ENCODE measurements around the gene YEATS2. TPM values are rescaled to one million over a fixed set of nuclear protein-coding genes. Genes with fewer than 3 reads are reported as not detected.
A peak's percentile ranks its signal among the peaks of the same experiment; 100 is the strongest.
"Not testable (repeated sequence)": the region's sequence is repeated elsewhere in the genome, so short reads cannot be mapped to it uniquely, and the experiment has no call there.

YEATS2 gene
- total RNA-seq, 1 experiment from 2014 or later = 33.8 TPM

GRCh38 chr3:183740154-183740553 lies 42.6 kb downstream of the YEATS2 start:
- CTCF ChIA-PET = not testable (repeated sequence)

DNA sequence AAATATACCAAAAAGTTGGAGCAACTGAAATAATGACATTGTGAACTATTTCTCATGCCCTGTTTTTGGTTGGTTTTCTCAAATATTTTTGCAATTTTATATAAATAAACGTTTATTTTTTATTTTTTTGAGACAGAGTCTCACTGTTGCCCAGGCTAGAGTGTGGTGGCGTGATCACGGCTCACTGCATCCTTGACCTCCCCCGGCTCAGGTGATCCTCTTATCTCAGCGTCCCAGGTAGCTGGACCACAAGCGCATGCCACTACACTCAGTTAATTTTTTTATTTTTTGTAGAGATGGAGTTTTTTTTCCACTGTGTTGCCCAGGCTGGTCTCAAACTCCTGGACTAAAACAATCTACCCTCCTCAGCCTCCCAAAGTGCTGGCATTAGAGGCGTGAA lies 45.6 kb downstream of the YEATS2 start:
- BruUV-seq (replicated peaks) = no TSS peak
- CTCF ChIA-PET = no interaction called here
- DNase-seq (ENCODE audit: low read depth, low spot score) (no peak), ATAC-seq (no peak)
- H3K27me3 ChIP-seq (ENCODE audit: control insufficient read depth, insufficient read depth, low read length) = no peaks in the 10 kb centered on the region
- no peaks in the 10 kb centered on the region for H3K9me3 ChIP-seq (ENCODE audit: control insufficient read depth, insufficient read depth, low read depth, low read length)
- in situ Hi-C loops (cut with HindIII; ENCODE audit: low pct_unique_long_range_greater_than_20kb, low sequenced_read_pairs) = no loop called here
- POLR2A ChIA-PET = no interaction called here
- peaks cover 12% of the 10 kb centered on the region for H3K4me1 ChIP-seq (ENCODE audit: control insufficient read depth, insufficient read depth, low read length)
- H3K36me3 ChIP-seq (ENCODE audit: control insufficient read depth, insufficient read depth, low read length) = 0 out of 2 replicates have a peak, but pooled peaks cover 3% of the 10 kb centered on the region
- no peak overlapping the region for H3K27ac ChIP-seq (ENCODE audit: low read length)
- TF ChIP-seq, protein P1, sequence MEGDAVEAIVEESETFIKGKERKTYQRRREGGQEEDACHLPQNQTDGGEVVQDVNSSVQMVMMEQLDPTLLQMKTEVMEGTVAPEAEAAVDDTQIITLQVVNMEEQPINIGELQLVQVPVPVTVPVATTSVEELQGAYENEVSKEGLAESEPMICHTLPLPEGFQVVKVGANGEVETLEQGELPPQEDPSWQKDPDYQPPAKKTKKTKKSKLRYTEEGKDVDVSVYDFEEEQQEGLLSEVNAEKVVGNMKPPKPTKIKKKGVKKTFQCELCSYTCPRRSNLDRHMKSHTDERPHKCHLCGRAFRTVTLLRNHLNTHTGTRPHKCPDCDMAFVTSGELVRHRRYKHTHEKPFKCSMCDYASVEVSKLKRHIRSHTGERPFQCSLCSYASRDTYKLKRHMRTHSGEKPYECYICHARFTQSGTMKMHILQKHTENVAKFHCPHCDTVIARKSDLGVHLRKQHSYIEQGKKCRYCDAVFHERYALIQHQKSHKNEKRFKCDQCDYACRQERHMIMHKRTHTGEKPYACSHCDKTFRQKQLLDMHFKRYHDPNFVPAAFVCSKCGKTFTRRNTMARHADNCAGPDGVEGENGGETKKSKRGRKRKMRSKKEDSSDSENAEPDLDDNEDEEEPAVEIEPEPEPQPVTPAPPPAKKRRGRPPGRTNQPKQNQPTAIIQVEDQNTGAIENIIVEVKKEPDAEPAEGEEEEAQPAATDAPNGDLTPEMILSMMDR (IDR thresholded peaks at IDR 0.05) = no peak
- no peak for TF ChIP-seq POLR2AphosphoS5 (IDR thresholded peaks at IDR 0.05; ENCODE audit: low read depth, low read length)
- TF ChIP-seq TCF7L2 (IDR thresholded peaks at IDR 0.05; ENCODE audit: low read depth, low read length) = no peak
- TF ChIP-seq SIN3A (IDR thresholded peaks at IDR 0.05; ENCODE audit: borderline replicate concordance, insufficient read depth, low read depth, low read length) = no peak
- no peak for TF ChIP-seq REST (IDR thresholded peaks at IDR 0.05; ENCODE audit: insufficient read depth in 1 of 2, low read depth in 2 of 2, low read length in 1 of 2)
- no peak overlapping the region for H3K4me3 ChIP-seq (ENCODE audit: low read depth in 2 of 2, low read length in 2 of 2)
- intact Hi-C loops (cut with micrococcal nuclease; ENCODE audit: unreplicated experiment) = no loop called here

More at GRCh38 chr3:183740154-183740553, 42.6 kb downstream of the YEATS2 start:
- H3K4me3 ChIP-seq (ENCODE audit: low read depth in 2 of 2, low read length in 2 of 2); POLR2A ChIA-PET; H3K4me1 ChIP-seq (ENCODE audit: control insufficient read depth, insufficient read depth, low read length); H3K9me3 ChIP-seq (ENCODE audit: control insufficient read depth, insufficient read depth, low read depth, low read length); H3K27ac ChIP-seq (ENCODE audit: low read length); DNase-seq (ENCODE audit: low read depth, low spot score); in situ Hi-C loops (cut with HindIII; ENCODE audit: low pct_unique_long_range_greater_than_20kb, low sequenced_read_pairs); ATAC-seq; intact Hi-C loops (cut with micrococcal nuclease; ENCODE audit: unreplicated experiment); BruUV-seq (replicated peaks); H3K27me3 ChIP-seq (ENCODE audit: control insufficient read depth, insufficient read depth, low read length): not testable (repeated sequence)
- H3K36me3 ChIP-seq (ENCODE audit: control insufficient read depth, insufficient read depth, low read length) = peaks cover 13% of the 10 kb centered on the region; the same call in 1 of the 2 replicates

DNA sequence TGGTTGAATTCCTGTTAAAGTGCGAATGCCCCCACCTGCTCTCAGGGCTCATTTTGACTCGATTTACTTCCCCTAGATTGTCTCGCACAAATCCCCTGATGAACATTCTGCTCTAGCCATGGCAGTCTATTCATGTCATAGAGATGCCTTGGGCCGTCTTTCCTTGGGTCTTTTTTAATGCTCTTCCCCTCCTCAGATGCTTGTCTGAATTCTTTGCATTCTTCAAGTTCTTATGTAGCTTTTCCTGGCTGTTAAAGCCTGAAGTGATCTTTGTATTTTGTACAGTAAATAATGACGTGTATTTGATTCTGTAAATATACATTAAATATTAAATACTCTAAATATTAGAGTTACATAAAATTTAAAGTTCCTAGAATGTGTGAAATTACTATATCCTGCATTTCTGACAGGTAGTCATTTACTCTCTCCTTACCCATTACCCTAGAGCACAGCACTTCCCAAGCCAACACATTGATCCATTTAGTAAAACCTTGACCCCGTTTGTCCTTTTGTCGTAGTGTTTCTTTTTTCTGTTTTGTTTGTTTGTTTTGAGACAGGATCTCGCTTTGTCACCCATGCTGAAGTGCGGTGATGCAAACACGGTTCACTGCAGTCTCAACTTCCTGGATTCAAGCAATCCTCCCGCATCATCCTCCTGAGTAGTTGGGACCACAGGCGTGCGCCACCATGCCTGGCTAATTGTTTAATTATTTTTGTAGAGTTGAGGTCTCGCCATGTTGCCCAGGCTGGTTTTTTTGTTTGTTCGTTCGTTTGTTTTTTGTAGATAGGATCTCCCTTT lies 47.9 kb downstream of the YEATS2 start:
- DNase-seq (ENCODE audit: low read depth, low spot score) = no peak
- Histone ChIP-seq H3K36me3 (ENCODE audit: control insufficient read depth, insufficient read depth, low read length) (0 out of 2 replicates have a peak, but pooled peaks cover 3% of the 10 kb centered on the region), H3K4me3 (ENCODE audit: low read depth in 2 of 2, low read length in 2 of 2) (no peak overlapping the region), H3K9me3 (ENCODE audit: control insufficient read depth, insufficient read depth, low read depth, low read length) (no peaks in the 10 kb centered on the region), H3K27ac (ENCODE audit: low read length) (0 out of 2 replicates have a peak overlapping the region, but pooled peaks have one; percentile 12), H3K4me1 (ENCODE audit: control insufficient read depth, insufficient read depth, low read length) (peaks cover 12% of the 10 kb centered on the region), H3K27me3 (ENCODE audit: control insufficient read depth, insufficient read depth, low read length) (no peaks in the 10 kb centered on the region)
- in situ Hi-C loops (cut with HindIII; ENCODE audit: low pct_unique_long_range_greater_than_20kb, low sequenced_read_pairs) = no loop called here
- no peak for TF ChIP-seq SIN3A (IDR thresholded peaks at IDR 0.05; ENCODE audit: borderline replicate concordance, insufficient read depth, low read depth, low read length)
- TF ChIP-seq TCF7L2 (IDR thresholded peaks at IDR 0.05; ENCODE audit: low read depth, low read length) = no peak
- TF ChIP-seq POLR2AphosphoS5 (IDR thresholded peaks at IDR 0.05; ENCODE audit: low read depth, low read length) = no peak
- TF ChIP-seq, protein P1 (IDR thresholded peaks at IDR 0.05) = no peak
- TF ChIP-seq REST (IDR thresholded peaks at IDR 0.05; ENCODE audit: insufficient read depth in 1 of 2, low read depth in 2 of 2, low read length in 1 of 2) = no peak
- peak; percentile 57 for ATAC-seq
- CTCF ChIA-PET = no interaction called here
- intact Hi-C loops (cut with micrococcal nuclease; ENCODE audit: unreplicated experiment) = no loop called here
- POLR2A ChIA-PET = no interaction called here
- BruUV-seq (replicated peaks) = no TSS peak

All from Panc1 (cell line).